Neural progenitor cell (in vitro differentiated cells): Measurements from ENCODE around the gene NOS1AP. TPM values are rescaled to one million over a fixed set of nuclear protein-coding genes. Genes with fewer than 3 reads are reported as not detected.

Experiments used
- DNase-seq: peaks from one replicate; pipeline ENCODE4 v3.0.0-alpha.2; 2016; ENCODE audit warnings: low spot score
- H2AFZ ChIP-seq: fragments of 200-600 bp; sonication (generic); replicated peaks from 2 replicates; pipeline ENCODE4 v1.6.1; 2016; ENCODE audit warnings: antibody characterized with exemption
- H3F3A ChIP-seq: fragments of 200-600 bp; sonication (generic); 2 replicates; pipeline ENCODE4 v1.6.1; 2016; ENCODE audit warnings: antibody characterized with exemption, low read depth
- H3K27ac ChIP-seq: fragments of 200-600 bp; sonication (generic); 2 replicates; pipeline ENCODE4 v1.5.1; 2016; ENCODE audit warnings: mild to moderate bottlenecking
- H3K27me3 ChIP-seq: fragments of 200-600 bp; sonication (generic); 2 replicates; pipeline ENCODE4 v1.6.1; 2016; ENCODE audit warnings: mild to moderate bottlenecking, moderate library complexity
- H3K36me3 ChIP-seq: fragments of 200-600 bp; sonication (generic); 2 replicates; pipeline ENCODE4 v1.5.1; 2016
- H3K4me1 ChIP-seq: fragments of 200-600 bp; sonication (generic); 2 replicates; pipeline ENCODE4 v1.6.1; 2016; ENCODE audit warnings: mixed run types
- H3K4me2 ChIP-seq: fragments of 200-600 bp; sonication (generic); 2 replicates; pipeline ENCODE4 v1.6.1; 2016
- H3K4me3 ChIP-seq: fragments of 200-600 bp; sonication (generic); 2 replicates; pipeline ENCODE4 v1.5.1; 2016
- H3K79me2 ChIP-seq: fragments of 200-600 bp; sonication (generic); 2 replicates; pipeline ENCODE4 v1.6.1; 2016; ENCODE audit warnings: low read depth
- H3K9ac ChIP-seq: fragments of 200-600 bp; sonication (generic); 2 replicates; pipeline ENCODE4 v1.6.1; 2016
- H3K9me3 ChIP-seq: fragments of 200-600 bp; sonication (generic); 2 replicates; pipeline ENCODE4 v1.5.1; 2016; ENCODE audit warnings: low read depth
- H4K20me1 ChIP-seq: fragments of 200-600 bp; sonication (generic); 2 replicates; pipeline ENCODE4 v1.6.1; 2016; ENCODE audit warnings: low read depth
- H3K27ac Mint-ChIP-seq: 3 replicates; pipeline ENCODE4 v1.8.0; 2021; ENCODE audit warnings: mixed read lengths
- H3K27me3 Mint-ChIP-seq: 2 replicates; pipeline ENCODE4 v1.8.0; 2022; ENCODE audit warnings: low read depth, mild to moderate bottlenecking, inconsistent platforms, moderate library complexity, mixed read lengths; ENCODE audit not compliant: insufficient read depth
- H3K36me3 Mint-ChIP-seq: 3 replicates; pipeline ENCODE4 v1.8.0; 2021; ENCODE audit warnings: mixed read lengths
- H3K4me1 Mint-ChIP-seq: 3 replicates; pipeline ENCODE4 v1.8.0; 2021; ENCODE audit warnings: mixed read lengths
- H3K4me3 Mint-ChIP-seq: 3 replicates; pipeline ENCODE4 v1.8.0; 2021; ENCODE audit warnings: mild to moderate bottlenecking, moderate library complexity, mixed read lengths
- H3K9me3 Mint-ChIP-seq: 3 replicates; pipeline ENCODE4 v1.8.0; 2020; ENCODE audit warnings: mixed read lengths
- EZH2 ChIP-seq: fragments of 200-600 bp; sonication (generic); IDR thresholded peaks from 2 replicates; pipeline ENCODE4 v1.6.1; 2017; ENCODE audit warnings: antibody characterized with exemption, mild to moderate bottlenecking, moderate library complexity
- EZH2phosphoT487 ChIP-seq: fragments of 200-600 bp; sonication (generic); IDR thresholded peaks from 2 replicates; pipeline ENCODE4 v1.6.1; 2017; ENCODE audit warnings: antibody characterized with exemption
- total RNA-seq: library from RNA; depleted of rRNA; stranded (reverse); fragments of >200 nt; gene quantifications from 2 replicates; pipeline ENCODE4 v1.2.3, GENCODE V29; 2015; ENCODE audit warnings: low replicate concordance
- TF ChIP-seq, protein P1 (sequence below): fragments of 200-600 bp; sonication (generic); IDR thresholded peaks from 2 replicates; pipeline ENCODE4 v1.5.1; 2017; ENCODE audit warnings: antibody characterized with exemption, mild to moderate bottlenecking

NOS1AP gene
- total RNA-seq, 1 donor from 2014 or later = 2.4 TPM

DNA sequence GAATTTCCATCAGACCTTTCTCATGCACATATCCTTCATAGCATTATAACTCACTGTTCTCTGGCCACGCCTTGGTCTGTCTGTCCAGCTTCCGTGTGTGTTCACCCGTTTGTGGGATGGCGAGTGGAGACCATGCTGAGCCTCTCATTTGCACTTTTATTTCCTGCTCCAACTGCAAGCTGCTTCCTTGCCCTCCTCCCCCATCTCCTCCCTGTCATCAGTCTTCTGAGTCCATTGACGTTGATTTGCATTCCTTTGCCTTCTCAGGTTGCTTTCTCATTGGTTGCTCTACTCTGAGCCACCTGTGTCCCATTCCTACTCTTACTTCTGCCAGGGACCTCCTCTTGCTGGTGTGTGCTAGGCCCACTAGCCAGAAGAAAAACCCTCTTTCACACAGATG is 146.4 kb downstream of the NOS1AP start:
- no peak for TF ChIP-seq EZH2phosphoT487
- no peak for TF ChIP-seq EZH2
- TF ChIP-seq, protein P1, sequence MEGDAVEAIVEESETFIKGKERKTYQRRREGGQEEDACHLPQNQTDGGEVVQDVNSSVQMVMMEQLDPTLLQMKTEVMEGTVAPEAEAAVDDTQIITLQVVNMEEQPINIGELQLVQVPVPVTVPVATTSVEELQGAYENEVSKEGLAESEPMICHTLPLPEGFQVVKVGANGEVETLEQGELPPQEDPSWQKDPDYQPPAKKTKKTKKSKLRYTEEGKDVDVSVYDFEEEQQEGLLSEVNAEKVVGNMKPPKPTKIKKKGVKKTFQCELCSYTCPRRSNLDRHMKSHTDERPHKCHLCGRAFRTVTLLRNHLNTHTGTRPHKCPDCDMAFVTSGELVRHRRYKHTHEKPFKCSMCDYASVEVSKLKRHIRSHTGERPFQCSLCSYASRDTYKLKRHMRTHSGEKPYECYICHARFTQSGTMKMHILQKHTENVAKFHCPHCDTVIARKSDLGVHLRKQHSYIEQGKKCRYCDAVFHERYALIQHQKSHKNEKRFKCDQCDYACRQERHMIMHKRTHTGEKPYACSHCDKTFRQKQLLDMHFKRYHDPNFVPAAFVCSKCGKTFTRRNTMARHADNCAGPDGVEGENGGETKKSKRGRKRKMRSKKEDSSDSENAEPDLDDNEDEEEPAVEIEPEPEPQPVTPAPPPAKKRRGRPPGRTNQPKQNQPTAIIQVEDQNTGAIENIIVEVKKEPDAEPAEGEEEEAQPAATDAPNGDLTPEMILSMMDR = no peak
- Histone ChIP-seq H3K27me3 (no peaks in the 10 kb centered on the region), H3K79me2 (peaks cover 35% of the 10 kb centered on the region), H3K4me2 (peak overlapping the region; percentile 44), H3K4me1 (peaks cover 70% of the 10 kb centered on the region), H3K9ac (no peak overlapping the region), H4K20me1 (peaks cover 10% of the 10 kb centered on the region), H3K36me3 (no peaks in the 10 kb centered on the region), H2AFZ (no peak overlapping the region), H3K27ac (no peak overlapping the region), H3K4me3 (no peak overlapping the region), H3F3A (peaks cover 16% of the 10 kb centered on the region), H3K9me3 (no peaks in the 10 kb centered on the region)
- H3K27me3 Mint-ChIP-seq = peaks cover 4% of the 10 kb centered on the region
- H3K4me3 Mint-ChIP-seq = peak overlapping the region; percentile 12
- H3K9me3 Mint-ChIP-seq = peaks cover 4% of the 10 kb centered on the region
- H3K36me3 Mint-ChIP-seq = peaks cover 10% of the 10 kb centered on the region
- H3K4me1 Mint-ChIP-seq = peaks cover 79% of the 10 kb centered on the region
- DNase-seq = peak; percentile 41
- peak overlapping the region; percentile 33 for H3K27ac Mint-ChIP-seq

DNA sequence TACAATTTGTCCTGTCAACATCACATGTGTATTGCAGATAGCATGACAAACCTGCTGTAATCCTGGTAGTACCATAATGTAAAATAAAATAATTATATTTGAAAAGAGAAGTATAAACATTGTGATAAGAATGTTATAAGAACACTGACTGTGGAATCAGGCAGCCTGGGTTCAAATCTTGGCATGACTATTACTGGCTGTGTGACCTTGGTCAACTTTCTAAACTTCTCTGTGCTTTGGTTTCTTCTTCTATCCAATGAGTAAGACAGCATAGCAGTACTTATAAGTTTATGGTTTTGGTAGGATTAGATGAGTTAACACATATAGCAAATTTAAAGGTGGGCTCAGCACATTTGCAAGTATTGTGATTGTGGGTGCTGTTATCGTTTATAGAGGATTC is 147.1 kb downstream of the NOS1AP start:
- H3K27ac Mint-ChIP-seq = no peak overlapping the region
- no peak for TF ChIP-seq EZH2phosphoT487
- no peak for TF ChIP-seq EZH2
- TF ChIP-seq, protein P1 = no peak

GRCh38 chr1:162217706-162218105 is 148.2 kb downstream of the NOS1AP start:
- Mint-ChIP-seq H3K27ac (no peak overlapping the region), H3K27me3 (peaks cover 8% of the 10 kb centered on the region), H3K36me3 (peaks cover 6% of the 10 kb centered on the region), H3K4me1 (peaks cover 80% of the 10 kb centered on the region), H3K4me3 (no peak overlapping the region), H3K9me3 (no peaks in the 10 kb centered on the region)
- Histone ChIP-seq H3K4me2 (no peak overlapping the region), H3K4me3 (no peak overlapping the region), H4K20me1 (peaks cover 21% of the 10 kb centered on the region), H3K9me3 (no peaks in the 10 kb centered on the region), H3F3A (peaks cover 5% of the 10 kb centered on the region), H3K9ac (no peak overlapping the region), H3K36me3 (no peaks in the 10 kb centered on the region), H3K4me1 (peaks cover 65% of the 10 kb centered on the region), H3K27me3 (no peaks in the 10 kb centered on the region), H3K27ac (no peak overlapping the region), H2AFZ (no peak overlapping the region), H3K79me2 (peaks cover 44% of the 10 kb centered on the region)
- TF ChIP-seq EZH2 (no peak), EZH2phosphoT487 (no peak)
- TF ChIP-seq, protein P1 = no peak
- DNase-seq = no peak

More for the DNA sequence above, 147.1 kb downstream of the NOS1AP start:
- H3K9me3 ChIP-seq = no peaks in the 10 kb centered on the region
- H2AFZ ChIP-seq = no peak overlapping the region
- no peak overlapping the region for H3K4me3 Mint-ChIP-seq
- peaks cover 81% of the 10 kb centered on the region for H3K4me1 Mint-ChIP-seq
- no peak overlapping the region for H3K4me3 ChIP-seq
- H3K9ac ChIP-seq = no peak overlapping the region
- peaks cover 8% of the 10 kb centered on the region for H3K36me3 Mint-ChIP-seq
- no peak overlapping the region for H3K27ac ChIP-seq
- H3K27me3 ChIP-seq = no peaks in the 10 kb centered on the region
- H3K4me1 ChIP-seq = peaks cover 63% of the 10 kb centered on the region
- no peaks in the 10 kb centered on the region for H3K36me3 ChIP-seq
- peaks cover 11% of the 10 kb centered on the region for H4K20me1 ChIP-seq
- H3F3A ChIP-seq = peaks cover 9% of the 10 kb centered on the region
- peaks cover 2% of the 10 kb centered on the region for H3K9me3 Mint-ChIP-seq
- no peak for DNase-seq
- H3K79me2 ChIP-seq = peaks cover 40% of the 10 kb centered on the region
- H3K27me3 Mint-ChIP-seq = peaks cover 8% of the 10 kb centered on the region
- H3K4me2 ChIP-seq = no peak overlapping the region
